ENCODE data around the gene PRRT3. TPM values are rescaled to one million over a fixed set of nuclear protein-coding genes. Genes with fewer than 3 reads are reported as not detected.

The PRRT3 gene
- total RNA-seq, 1 experiment from 2014 or later = 4.4 TPM

DNA sequence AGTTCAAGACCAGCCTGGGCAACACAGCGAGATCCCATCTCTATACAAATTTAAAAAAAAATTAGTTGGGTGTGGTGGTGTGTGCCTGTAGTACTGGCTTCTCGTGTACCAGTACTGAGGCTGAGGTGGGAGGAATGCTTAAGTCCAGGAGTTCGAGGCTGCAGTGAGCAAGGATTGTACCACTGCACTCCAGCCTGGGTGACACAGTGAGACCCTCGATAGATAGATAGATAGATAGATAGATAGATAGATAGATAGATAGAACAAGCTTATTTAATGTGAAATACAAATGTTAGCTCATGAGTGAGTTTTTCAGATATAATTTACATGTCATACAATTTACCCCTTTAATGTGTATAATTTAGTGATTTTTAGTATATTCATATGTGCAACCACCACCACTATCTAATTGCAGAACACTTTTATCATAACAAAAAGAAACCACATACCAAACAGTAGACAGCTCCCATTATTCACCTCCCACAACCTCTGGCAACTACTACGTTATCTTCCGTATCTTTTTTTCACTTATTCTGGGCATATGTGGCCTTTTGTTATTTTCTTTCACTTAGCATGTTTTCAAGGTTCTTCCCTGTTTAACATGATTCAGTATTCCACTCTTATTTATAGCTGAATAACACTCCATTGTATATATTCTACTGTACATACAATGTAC lies 13.1 kb upstream of the PRRT3 start:
- Histone ChIP-seq H3K27ac (ENCODE audit: low read length) (no peak overlapping the region), H3K9me3 (ENCODE audit: low read length) (no peaks in the 10 kb centered on the region), H3K79me2 (ENCODE audit: low read length) (no peaks in the 10 kb centered on the region), H3F3A (ENCODE audit: low read length, unreplicated experiment) (peaks cover 10% of the 10 kb centered on the region), H3K27me3 (ENCODE audit: low read length) (no peaks in the 10 kb centered on the region), H3K9me2 (replicated peaks; ENCODE audit: low read length) (no peaks in the 10 kb centered on the region), H3K4me3 (ENCODE audit: low read length) (no peak overlapping the region), H3K4me1 (ENCODE audit: insufficient read depth, low read length) (peaks cover 14% of the 10 kb centered on the region), H3K36me3 (ENCODE audit: low read depth, low read length) (peaks cover 32% of the 10 kb centered on the region), H4K20me1 (ENCODE audit: low read length) (no peaks in the 10 kb centered on the region), H3K9ac (ENCODE audit: low read length) (no peak overlapping the region), H3K4me2 (ENCODE audit: low read length) (no peak overlapping the region), H2AFZ (ENCODE audit: low read length) (no peak overlapping the region)
- BruUV-seq (replicated peaks) = no TSS peak
- TF ChIP-seq EZH2 (IDR thresholded peaks at IDR 0.05; ENCODE audit: low read length, unreplicated experiment) = no peak
- TF ChIP-seq EZH2phosphoT487 (IDR thresholded peaks at IDR 0.05; ENCODE audit: borderline replicate concordance, low read length) = no peak
- TF ChIP-seq, protein P1, sequence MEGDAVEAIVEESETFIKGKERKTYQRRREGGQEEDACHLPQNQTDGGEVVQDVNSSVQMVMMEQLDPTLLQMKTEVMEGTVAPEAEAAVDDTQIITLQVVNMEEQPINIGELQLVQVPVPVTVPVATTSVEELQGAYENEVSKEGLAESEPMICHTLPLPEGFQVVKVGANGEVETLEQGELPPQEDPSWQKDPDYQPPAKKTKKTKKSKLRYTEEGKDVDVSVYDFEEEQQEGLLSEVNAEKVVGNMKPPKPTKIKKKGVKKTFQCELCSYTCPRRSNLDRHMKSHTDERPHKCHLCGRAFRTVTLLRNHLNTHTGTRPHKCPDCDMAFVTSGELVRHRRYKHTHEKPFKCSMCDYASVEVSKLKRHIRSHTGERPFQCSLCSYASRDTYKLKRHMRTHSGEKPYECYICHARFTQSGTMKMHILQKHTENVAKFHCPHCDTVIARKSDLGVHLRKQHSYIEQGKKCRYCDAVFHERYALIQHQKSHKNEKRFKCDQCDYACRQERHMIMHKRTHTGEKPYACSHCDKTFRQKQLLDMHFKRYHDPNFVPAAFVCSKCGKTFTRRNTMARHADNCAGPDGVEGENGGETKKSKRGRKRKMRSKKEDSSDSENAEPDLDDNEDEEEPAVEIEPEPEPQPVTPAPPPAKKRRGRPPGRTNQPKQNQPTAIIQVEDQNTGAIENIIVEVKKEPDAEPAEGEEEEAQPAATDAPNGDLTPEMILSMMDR (conservative IDR thresholded peaks at IDR 0.05; ENCODE audit: low read depth, low read length) = no peak
- CTCF ChIA-PET = no interaction called here
- ATAC-seq = no peak
- POLR2A ChIA-PET (ENCODE audit: unreplicated experiment) = no interaction called here
- DNase-seq = no peak
- intact Hi-C loops (cut with micrococcal nuclease) = no loop called here

DNA sequence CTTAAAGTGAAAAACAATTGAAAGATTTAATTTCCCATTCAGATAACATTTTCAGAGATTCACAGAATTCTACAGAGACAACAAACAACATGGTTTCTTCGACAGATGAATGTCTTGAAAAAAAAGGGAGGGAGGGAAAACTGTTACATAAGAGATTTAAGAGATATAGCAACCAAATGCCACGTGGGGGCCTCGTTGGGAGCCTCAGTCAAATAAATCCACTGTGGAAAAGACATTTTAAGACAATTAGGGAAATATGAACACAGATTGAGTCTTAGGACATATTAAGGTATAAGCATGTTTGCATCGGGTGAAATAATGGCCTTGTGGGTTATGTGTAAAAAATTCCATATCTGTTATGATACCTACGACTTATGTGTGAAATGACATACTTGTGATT lies 5.0 kb upstream of the PRRT3 start:
- intact Hi-C loops (cut with micrococcal nuclease) = loop anchor here (10.0 kb wide), 1 partner anchor 268 kb away; no protein-coding TSS in a partner anchor
- Histone ChIP-seq H3K4me3 (ENCODE audit: low read length) (no peak overlapping the region), H3K4me2 (ENCODE audit: low read length) (no peak overlapping the region), H3K9me2 (replicated peaks; ENCODE audit: low read length) (no peaks in the 10 kb centered on the region), H3K4me1 (ENCODE audit: insufficient read depth, low read length) (peaks cover 19% of the 10 kb centered on the region), H3K27ac (ENCODE audit: low read length) (no peak overlapping the region), H3F3A (ENCODE audit: low read length, unreplicated experiment) (no peaks in the 10 kb centered on the region), H2AFZ (ENCODE audit: low read length) (no peak overlapping the region), H4K20me1 (ENCODE audit: low read length) (no peaks in the 10 kb centered on the region), H3K36me3 (ENCODE audit: low read depth, low read length) (no peaks in the 10 kb centered on the region), H3K9ac (ENCODE audit: low read length) (no peak overlapping the region), H3K27me3 (ENCODE audit: low read length) (no peaks in the 10 kb centered on the region), H3K79me2 (ENCODE audit: low read length) (no peaks in the 10 kb centered on the region), H3K9me3 (ENCODE audit: low read length) (no peaks in the 10 kb centered on the region)
- ChIA-PET POLR2A (ENCODE audit: unreplicated experiment) (no interaction called here), CTCF (interaction anchor here (1.6 kb wide), 1 partner anchor 11 kb away, joined by 9 read pairs; no protein-coding TSS in a partner anchor)
- DNase-seq = peak; percentile 25
- no peak for ATAC-seq
- BruUV-seq (replicated peaks) = no TSS peak
- no peak for TF ChIP-seq EZH2phosphoT487 (IDR thresholded peaks at IDR 0.05; ENCODE audit: borderline replicate concordance, low read length)
- TF ChIP-seq, protein P1 (conservative IDR thresholded peaks at IDR 0.05; ENCODE audit: low read depth, low read length) = peak; percentile 45; the same call in 1 of the 2 replicates
- no peak for TF ChIP-seq EZH2 (IDR thresholded peaks at IDR 0.05; ENCODE audit: low read length, unreplicated experiment)
